ENCODE results near the gene DOCK8.

Gene DOCK8

GRCh38 chr9:318646-319045 lies 104.0 kb downstream of the DOCK8 start:
- no peak for DNase-seq

DNA sequence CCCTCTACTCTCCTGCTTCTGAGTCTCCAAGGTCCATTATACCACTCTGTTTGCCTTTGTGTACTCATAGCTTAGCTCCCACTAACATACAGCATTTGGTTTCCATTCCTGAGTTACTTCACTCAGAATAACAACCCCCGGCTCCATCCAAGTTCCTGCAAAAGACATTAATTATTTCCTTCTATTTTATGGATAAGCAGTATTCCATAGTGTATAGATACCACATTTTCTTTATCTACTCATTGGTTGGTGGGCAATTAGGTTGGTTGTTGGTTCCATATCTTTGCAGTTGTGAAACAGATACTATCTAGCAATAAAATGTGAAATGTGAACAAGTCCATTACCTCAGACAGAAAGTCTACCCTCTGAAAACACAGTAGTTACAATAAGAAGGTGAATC lies 110.3 kb downstream of the DOCK8 start:
- no peak for DNase-seq

- no peak for DNase-seq
Measured at GRCh38 chr9:326667-327066, 112.0 kb downstream of the DOCK8 start.

DNA sequence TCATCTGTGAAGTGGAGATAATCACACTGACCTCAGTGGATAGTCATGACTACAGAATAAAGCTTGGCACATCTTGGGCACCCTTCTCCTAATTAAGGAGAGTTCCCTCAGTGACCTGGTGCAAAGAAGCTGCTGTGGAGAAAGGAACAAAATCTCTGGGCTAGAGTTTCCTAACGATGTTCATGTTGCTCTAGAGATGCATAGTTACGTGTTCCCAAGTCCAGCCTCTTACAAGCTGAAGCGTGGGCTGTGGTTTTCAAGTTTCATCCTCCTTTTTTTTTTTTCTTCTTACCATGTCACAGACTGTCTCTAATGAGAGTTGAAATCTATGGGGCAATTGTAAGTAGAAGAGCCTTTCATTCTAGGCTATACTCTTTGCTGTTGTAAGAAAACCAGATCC lies 113.8 kb downstream of the DOCK8 start:
- no peak for DNase-seq

DNA sequence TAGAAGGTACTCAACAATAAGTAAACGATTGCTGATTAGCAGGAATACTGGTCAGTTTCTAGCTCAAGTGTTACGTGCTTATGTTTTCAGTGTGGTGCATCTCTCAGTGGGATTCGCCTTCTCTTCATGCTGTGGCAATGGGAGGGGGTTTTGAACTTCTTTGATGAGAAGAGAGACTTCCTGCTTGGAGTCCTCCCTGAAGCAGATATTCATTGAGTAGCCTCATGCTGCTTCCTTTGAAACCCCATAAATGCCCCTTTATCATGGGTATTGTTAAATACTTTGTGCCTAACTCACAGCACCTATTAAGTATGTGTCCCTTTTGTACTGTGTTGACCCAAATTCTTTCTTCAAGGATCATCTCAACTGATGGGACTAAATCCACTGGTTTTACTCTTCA lies 116.5 kb downstream of the DOCK8 start:
- DNase-seq = no peak

DNA sequence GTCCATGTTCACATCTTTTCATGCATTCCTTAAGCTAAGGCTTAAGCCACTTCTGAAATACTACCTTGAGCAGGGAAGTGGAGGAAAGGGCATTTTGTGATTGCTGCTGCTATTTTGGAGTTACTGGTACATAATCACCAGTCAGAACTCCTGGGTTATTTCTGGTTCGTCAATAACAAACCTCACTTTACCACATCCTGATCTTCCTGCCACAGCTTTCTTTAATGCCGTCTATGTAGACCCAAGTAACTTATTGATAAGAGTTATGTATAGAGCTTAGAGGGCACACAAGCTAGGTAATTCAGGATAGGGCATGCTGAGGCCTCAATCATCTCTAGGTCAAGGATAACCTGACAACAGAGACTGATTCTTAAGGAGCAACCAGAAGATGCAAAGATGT lies 120.7 kb downstream of the DOCK8 start:
- no peak for DNase-seq

GRCh38 chr9:336039-336438 lies 121.4 kb downstream of the DOCK8 start:
- DNase-seq = no peak

- DNase-seq = no peak
Measured at GRCh38 chr9:338602-339001, 123.9 kb downstream of the DOCK8 start.

DNA sequence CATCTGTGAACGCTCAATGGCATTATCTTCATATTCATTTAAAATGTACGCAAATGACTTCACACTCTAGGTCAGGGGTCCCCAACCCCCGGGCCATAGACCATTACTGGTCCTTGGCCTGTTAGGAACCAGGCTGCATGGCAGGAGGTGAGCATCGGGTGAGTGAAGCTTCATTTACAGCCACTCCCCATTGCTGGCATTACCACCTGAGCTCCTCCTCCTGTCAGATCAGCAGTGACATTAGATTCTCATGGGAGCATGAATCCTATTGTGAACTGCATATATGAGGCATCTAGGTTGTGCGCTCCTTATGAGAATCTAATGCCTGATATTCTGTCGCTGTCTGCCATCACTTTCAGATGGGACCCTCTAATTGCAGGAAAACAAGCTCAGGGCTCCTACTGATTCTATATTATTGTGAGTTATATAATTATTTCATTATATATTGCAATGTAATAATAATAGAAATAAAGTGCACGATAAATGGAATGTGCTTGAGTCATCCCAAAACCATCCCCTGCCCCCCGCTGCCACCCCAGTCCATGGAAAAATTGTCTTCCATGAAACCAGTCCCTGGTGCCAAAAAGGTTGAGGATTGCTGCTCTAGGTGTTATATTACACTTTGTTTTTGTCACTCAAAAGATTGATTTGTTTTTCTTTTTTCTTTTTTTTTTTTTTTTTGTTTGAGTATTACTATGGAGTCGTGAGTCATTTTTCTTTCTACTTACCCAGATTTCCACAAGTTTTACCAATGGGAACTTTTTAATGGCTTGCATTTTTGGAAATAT lies 127.2 kb downstream of the DOCK8 start:
- no peak for DNase-seq

- no peak for DNase-seq
Measured at GRCh38 chr9:343773-344172, 129.1 kb downstream of the DOCK8 start.

- DNase-seq = no peak
Measured at GRCh38 chr9:346111-346571, 131.5 kb downstream of the DOCK8 start.

- peak; percentile 21 for DNase-seq
Measured at GRCh38 chr9:347667-348292, 133.1 kb downstream of the DOCK8 start.

DNA sequence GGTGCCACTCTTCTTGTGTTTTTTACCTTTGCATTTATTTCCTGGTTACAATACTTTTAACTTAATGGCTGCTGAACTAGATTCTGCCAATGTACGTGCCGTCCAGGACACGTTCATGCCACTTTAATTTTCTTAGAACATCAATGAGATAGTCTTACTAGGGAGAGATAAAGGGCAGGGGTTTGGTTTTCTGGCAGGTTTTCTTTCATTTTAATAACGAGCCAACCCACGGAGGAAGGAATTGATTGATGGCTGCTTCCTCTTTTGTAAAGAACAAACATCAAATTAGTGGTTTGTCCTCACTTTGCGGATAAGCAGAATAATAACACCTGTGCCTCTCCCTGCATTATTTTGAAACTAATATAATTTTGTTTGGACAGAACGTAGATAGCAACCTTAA lies 135.7 kb downstream of the DOCK8 start:
- DNase-seq = no peak

- no peak for DNase-seq
Measured at GRCh38 chr9:351916-352315, 137.3 kb downstream of the DOCK8 start.

DNA sequence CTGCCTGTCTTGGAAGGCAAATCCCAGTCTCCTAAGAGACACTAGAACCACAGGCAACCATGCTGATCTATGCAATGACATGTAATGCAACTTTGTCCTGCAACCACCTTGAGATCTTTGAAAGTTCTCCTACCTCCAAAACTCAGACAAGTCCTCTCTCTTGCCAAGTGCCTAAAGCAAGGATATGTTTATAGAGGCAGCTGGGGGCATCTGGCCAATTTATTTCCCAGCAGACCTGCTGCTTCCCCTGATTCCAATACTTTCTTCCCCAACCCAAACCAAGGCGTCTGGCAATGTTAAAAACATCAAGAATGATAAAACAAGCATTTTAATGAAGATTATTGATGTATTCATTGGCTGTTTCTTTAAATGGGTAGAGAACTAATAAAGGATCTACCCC lies 138.4 kb downstream of the DOCK8 start:
- DNase-seq = no peak

GRCh38 chr9:354453-354852 lies 139.8 kb downstream of the DOCK8 start:
- no peak for DNase-seq

- no peak for DNase-seq
Measured at GRCh38 chr9:357560-357959, 142.9 kb downstream of the DOCK8 start.

DNA sequence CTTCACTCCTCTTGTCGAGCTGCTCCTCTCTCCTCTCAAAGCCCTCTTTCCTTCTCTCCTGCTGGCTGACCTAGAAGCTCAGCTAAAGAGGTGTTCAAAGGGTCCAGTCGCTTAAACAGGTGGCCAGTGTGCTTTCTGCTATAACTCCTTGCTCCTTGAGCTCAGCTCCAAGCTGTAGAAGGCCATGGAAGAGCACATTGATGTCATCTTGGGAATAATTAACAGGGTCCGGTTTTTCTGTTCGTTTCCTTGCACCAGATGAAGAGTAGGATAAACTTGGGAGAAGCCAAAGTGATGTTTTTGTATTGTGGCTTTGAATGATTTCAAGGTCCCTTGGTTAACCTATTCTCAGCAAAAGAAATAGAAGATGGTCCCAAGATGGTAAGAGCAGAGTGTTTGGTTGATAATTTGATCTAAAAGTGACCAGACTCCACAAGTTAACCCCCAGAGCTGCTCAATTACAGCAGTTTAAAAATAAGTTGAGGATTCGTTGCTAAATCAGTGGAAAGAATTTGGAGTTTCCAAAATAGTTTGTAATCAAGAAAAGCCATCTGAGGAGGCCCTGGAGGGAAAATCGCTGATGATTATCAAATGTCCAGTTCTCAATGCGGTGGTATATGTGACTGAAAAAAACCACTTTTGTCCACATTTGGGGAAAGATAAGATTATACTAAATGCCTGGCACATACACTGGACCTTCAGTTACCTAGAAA lies 148.1 kb downstream of the DOCK8 start:
- no peak for DNase-seq

- DNase-seq = no peak
Measured at GRCh38 chr9:363274-363612, 148.6 kb downstream of the DOCK8 start.

DNA sequence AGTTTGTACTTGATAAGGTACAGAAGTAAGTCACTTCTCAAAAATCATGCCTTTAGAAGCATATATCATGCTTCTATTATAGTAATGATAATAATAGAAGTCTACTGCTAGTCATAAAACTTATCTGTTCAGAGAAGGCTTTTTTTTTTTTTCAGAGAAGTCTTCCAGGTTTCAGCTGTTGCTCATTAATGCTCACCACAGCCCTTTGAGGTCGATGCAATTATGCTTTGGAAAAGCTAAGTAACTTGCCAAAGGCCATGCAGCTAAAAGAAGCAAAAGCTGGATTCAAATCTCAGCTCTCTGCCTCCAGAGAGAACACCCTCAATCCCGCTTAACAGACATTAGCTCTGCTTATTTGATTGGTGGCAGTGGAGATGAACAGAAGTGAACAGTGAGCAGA lies 150.8 kb downstream of the DOCK8 start:
- DNase-seq = no peak

- DNase-seq = no peak
Measured at GRCh38 chr9:366620-367019, 152.0 kb downstream of the DOCK8 start.

DNA sequence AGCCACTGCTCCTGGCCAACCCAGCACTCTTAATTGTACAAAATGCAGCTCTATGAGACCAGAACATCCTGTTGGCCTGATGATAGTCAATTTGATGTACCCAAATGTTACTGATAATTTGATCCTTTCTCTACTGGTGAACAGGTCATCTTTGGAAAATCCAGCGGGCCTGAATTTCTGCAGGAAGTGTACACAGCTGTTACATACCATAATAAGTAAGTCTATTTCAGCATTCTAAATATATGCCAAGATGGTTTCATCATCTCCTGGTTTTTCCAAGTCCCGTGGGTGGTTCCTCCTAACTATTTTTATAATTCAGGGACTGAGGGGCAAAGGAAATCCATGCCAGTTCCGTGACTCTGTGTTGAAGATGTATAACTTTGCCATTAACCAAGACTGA lies 155.4 kb downstream of the DOCK8 start:
- no peak for DNase-seq

DNA sequence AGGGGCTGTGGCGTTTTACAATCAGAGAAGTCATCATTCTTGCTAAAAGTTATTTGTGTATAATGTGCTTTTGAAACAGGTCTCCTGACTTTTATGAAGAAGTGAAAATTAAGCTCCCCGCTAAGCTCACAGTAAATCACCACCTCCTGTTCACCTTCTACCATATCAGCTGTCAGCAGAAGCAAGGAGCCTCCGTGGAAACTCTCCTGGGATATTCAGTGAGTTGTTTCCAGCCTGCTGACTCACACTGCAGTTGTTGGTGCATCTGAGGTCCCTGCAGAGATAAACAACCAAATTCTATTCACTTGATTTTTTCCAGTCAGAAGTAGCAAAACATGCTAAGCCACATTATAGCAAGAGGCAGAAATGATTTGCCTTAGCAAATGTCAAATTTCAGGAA lies 156.7 kb downstream of the DOCK8 start:
- DNase-seq = no peak

DNA sequence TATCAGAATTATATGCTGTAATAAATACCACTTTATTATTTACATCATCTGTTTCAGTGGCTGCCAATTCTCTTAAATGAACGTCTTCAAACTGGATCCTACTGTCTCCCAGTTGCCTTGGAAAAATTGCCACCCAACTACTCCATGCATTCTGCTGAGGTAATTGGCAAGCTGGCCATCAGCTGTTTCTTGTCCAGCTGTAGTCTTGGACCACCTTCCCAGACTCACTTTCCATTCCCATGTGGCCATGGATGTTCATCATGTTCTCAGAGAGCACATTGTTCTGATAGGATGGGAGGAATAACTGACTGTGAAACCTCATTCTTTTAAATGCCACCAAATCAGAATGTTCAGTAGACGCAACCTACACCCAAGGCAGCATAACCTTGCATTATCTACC lies 157.5 kb downstream of the DOCK8 start:
- DNase-seq = no peak

Measured in fibroblast of skin of right quadriceps (primary cell).